Measurements from ENCODE around the gene NFKBIZ. TPM values are rescaled to one million over a fixed set of nuclear protein-coding genes. Genes with fewer than 3 reads are reported as not detected.

NFKBIZ gene
- polyA plus RNA-seq, 1 of the 3 experiments (the other 2 are of a cell fraction): 59.9 TPM

- Histone ChIP-seq H4K20me1 (ENCODE audit: insufficient read depth) (peaks cover 42% of the 10 kb centered on the region), H3K4me3 (ENCODE audit: low read depth in 2 of 2, low read length in 1 of 2) (peak overlapping the region; percentile 77 to 87), H3F3A (replicated peaks; ENCODE audit: insufficient read depth) (peaks cover 14% of the 10 kb centered on the region), H2AFZ (ENCODE audit: low read depth) (no peak overlapping the region), H3K36me3 (replicated peaks in 1 of 2; ENCODE audit: control insufficient read depth in 1 of 2, insufficient read depth in 2 of 2, low read length in 1 of 2) (peaks cover 32 to 40% of the 10 kb centered on the region in 2 experiments), H3K4me1 (ENCODE audit: control insufficient read depth in 1 of 2, insufficient read depth in 2 of 2, low read depth in 1 of 2, low read length in 1 of 2) (peaks cover 0 to 5% of the 10 kb centered on the region in 2 experiments; a peak in 3 of 4 replicates), H3K9me2 (no peaks in the 10 kb centered on the region), H3K27ac (ENCODE audit: low read depth in 2 of 2, low read length in 1 of 2) (peak overlapping the region; percentile 82), H3K79me2 (ENCODE audit: insufficient read depth) (peaks cover 53% of the 10 kb centered on the region), H3K4me2 (peak overlapping the region; percentile 89), H3K9me3 (no peaks in the 10 kb centered on the region), H3K9ac (peak overlapping the region; percentile 98), H3K27me3 (ENCODE audit: insufficient read depth) (no peaks in the 10 kb centered on the region)
- peak; percentile 76 for DNase-seq
- 0% methylated on average over 15 of the region's 67 CpGs for WGBS (ENCODE audit: low lambda C conversion rate)
- ChIA-PET CTCF (interaction anchor here (0.7 to 2.3 kb wide), 9 partner anchors 15 to 379 kb away, joined by 3 to 18 read pairs (median 4); no protein-coding TSS in a partner anchor), POLR2A (interaction anchor here (0.7 to 1.7 kb wide), 9 partner anchors 9 to 379 kb away, joined by 3 to 7 read pairs (median 4); no protein-coding TSS in a partner anchor)
- TF ChIP-seq REST (IDR thresholded peaks at IDR 0.05; ENCODE audit: low read depth, low read length): no peak
- TF ChIP-seq RAD21 (IDR thresholded peaks at IDR 0.05; ENCODE audit: low read length): peak; percentile 28; the same call in 1 of the 2 replicates
- TF ChIP-seq FOXM1 (IDR thresholded peaks at IDR 0.05; ENCODE audit: low read depth): no peak
- no peak for TF ChIP-seq IRF3 (IDR thresholded peaks at IDR 0.05; ENCODE audit: low read depth, low read length)
- TF ChIP-seq GABPA (IDR thresholded peaks at IDR 0.05; ENCODE audit: low read depth): no peak
- TF ChIP-seq FOXJ3 (CRISPR knock-in tag; IDR thresholded peaks at IDR 0.05): no peak
- TF ChIP-seq TEAD4 (IDR thresholded peaks at IDR 0.05; ENCODE audit: borderline replicate concordance, insufficient read depth): 0 out of 2 replicates have a peak, but pooled peaks have one; percentile 12
- no peak for TF ChIP-seq SMC3 (IDR thresholded peaks at IDR 0.05; ENCODE audit: low read depth, low read length)
- TF ChIP-seq RCOR1 (IDR thresholded peaks at IDR 0.05; ENCODE audit: low read length): no peak
- TF ChIP-seq CTCF (IDR thresholded peaks at IDR 0.05): no peak
- no peak; the same call in 1 of the 2 replicates for TF ChIP-seq MXI1 (IDR thresholded peaks at IDR 0.05; ENCODE audit: low read depth, low read length)
- no peak for TF ChIP-seq RFX5 (IDR thresholded peaks at IDR 0.05; ENCODE audit: low read length)
Observed at GRCh38 chr3:101849714-101850245, 466 bp downstream of the NFKBIZ start.

Measured in SK-N-SH (cell line).